Esophagus mucosa (tissue), 1 donor: ENCODE results near the gene PABPN1L. TPM values are rescaled to one million over a fixed set of nuclear protein-coding genes. Genes with fewer than 3 reads are reported as not detected.
A peak's percentile ranks its signal among the peaks of the same experiment; 100 is the strongest.

Experiments used
- ATAC-seq: fragments of 200-7000 bp; cut with Tn5 transposase; one replicate; pipeline ENCODE4 v1.9.1; 2020
- total RNA-seq: library from RNA; stranded (reverse); gene quantifications from one replicate; pipeline ENCODE4 v1.2.4, GENCODE V29; 2023
- donor health status: DM: yes; HTN: yes; CAD: no.

Gene PABPN1L
- total RNA-seq, 1 donor from 2014 or later = not detected

DNA sequence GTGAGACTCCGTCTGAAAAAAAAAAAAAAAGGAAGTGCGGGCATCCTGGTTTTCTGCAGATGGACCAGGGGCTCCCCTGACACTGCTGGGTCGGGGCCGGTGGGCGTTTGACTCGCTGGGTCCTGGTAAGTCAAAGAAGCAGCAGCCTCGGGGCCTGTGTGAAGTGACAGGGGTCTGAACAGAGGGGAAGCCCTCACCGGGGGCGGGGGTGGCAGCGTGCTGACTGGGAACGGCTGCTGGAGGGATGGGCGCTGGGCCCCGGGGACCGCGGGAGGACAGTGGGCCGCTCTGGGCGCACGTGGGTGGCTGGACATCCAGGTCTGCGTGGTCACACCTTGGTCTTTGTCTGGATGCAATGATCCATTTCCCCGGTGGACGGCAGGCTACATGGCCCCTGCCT lies 17.9 kb downstream of the PABPN1L start:
- no peak for ATAC-seq

DNA sequence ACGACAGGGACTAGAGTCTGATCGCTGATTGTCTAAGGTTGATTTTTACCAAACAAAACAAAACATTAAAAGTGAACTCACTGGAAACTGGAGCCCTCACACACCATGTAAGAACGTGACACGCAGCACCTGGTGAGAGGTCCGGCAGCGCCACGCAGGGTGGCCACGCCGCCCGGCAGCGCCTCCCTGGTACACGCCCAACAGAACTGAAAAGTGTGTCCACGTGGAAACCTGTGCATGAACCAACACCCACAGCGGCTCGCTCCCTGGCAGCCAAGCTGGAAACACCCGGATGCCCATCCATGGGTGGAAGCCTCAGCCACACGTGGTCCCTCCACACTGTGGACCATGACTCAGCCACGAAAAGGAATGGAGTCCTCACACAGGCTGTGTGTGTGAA lies 18.8 kb downstream of the PABPN1L start:
- ATAC-seq = no peak

DNA sequence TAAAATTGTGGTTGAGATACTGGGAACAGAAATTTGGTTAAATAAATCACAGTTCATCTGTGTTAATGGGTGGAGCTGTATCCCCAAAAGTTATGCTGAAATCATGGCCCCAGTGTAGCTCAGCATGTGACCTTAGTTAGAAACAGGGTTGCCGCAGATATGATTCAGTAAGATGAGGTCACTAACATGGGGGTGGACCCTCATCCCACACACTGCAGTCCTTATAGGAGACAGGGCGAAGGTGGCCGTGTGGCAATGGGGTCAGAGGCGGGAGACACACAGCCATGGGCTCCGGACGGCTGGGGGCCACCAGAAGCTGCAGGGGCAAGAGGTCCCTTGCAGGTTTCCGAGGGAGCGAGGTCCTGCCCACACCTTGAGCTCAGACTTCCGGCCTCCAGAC lies 20.4 kb downstream of the PABPN1L start:
- ATAC-seq = no peak

DNA sequence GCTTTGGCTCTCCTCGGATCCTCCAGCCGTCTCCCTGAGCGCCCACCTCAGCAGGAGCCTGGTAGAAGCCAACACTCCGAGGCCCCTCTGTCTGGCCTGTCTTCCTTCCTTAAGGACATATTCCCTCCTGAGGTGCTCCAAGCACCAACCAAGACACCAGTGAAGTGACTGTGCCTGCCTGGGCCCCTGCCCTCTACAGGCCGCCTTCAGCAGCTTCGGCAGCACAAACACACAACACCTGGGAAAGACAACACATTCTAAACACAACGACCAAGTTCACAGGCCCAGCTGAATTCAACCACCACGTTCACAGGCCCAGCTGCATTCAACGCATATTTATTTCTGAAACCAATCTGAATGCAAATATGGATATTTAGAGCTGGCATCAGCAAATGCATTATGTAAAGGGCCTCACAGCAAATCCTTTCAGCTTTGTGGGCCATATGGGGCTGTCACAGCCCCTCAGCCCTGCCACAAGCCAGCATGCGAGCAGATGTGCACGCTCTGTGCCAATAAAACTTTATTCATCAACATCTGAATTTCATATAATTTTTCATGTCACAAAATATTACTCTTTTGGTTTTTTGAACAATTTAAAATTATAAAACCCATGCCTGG lies 21.9 kb downstream of the PABPN1L start:
- ATAC-seq = no peak

DNA sequence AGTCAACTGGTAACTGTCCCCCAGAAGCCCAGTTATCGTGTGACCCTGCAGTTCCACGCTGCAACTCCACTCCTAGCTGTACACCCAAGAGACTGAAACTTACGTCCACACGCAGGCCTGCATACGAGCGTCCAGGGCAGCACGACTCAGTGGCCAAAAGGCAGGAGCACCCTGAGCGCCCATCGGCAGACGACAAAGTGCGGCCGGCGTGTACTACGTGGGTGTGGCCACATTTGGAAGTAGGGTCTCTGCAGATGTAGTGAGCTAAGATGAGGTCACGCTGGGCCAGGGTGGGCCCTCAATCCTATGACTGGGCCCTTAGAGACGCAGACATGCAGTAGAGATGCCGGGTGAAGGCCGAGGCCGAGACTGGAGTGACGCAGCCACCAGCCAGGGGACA lies 23.2 kb downstream of the PABPN1L start:
- no peak for ATAC-seq

DNA sequence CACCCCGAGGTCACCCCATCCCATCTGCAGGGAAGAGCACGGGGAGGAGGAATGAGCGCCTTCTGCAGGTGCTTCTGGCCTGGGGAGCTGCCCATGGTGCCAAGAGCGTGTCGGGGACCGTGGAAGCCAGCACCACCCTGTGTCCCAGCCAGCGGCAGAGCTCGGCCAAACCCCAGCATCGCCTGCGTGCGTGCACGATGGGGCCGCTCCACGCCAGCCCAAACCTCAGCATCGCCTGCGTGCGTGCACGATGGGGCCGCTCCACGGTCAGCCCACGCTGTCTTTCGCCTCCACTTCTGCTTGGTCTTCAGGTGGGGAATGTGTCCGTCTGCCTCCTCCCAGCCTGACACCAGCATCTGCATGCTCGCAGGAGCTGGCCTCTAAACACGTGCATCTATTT lies 23.7 kb downstream of the PABPN1L start:
- ATAC-seq = no peak

DNA sequence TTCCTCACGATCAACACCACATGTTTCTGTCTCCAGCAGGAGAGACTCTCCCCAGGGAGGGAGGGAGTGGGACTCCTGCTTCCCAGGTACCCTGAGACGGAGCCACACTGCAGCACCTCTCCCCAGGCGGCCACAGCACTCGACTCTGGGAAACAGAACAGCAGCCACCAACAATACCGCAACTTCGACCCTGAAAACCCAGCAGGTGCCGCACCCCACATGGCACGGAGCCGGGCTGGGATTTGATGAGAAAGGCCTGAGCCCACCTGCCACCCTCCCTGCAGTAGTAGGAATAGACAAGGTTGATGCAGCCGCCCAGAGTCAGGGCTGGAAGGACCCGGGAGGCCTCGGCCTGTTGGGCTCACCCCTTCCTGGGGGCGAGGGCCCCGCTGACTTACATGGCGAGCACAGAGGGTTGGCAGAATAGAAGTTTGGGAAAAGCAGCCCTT lies 24.1 kb downstream of the PABPN1L start:
- ATAC-seq = no peak

DNA sequence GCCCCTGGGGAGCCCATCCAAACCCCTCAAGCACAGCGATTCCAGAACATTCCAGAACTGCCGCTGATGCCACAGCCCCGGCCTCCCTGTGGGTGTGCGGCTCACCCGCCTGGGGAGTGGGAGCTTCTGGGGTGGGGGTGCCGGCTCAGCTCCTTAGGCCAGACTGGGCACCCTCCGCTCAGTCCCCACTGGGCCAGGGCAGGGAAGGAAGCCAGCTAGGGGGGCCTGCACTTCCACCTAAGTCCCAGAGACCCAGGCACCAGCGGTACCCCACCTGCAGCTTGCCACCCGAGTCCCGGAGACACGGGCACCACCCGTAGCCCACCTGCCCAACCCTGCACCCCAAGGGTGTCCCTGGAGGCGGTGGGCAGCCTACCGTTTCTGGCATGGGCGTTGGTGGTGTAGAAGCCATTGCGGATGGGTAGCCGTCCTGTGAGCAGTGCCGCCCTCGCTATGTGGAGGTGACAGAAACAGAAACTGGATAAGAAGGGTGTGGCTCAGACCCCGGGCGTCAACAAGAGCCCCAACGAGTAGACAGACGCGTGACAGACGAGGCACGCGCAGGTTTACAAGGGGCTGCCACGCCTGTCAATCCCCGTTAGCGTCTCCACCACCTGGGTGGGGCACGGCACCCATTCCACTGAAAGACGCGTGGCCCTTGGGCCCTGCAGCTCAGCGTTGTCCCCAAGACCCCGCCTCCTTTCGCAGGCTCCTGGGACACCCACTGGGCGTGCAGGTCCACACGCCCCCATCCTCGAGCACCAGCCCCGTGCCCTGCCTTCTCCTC lies 24.7 kb downstream of the PABPN1L start:
- no peak for ATAC-seq

DNA sequence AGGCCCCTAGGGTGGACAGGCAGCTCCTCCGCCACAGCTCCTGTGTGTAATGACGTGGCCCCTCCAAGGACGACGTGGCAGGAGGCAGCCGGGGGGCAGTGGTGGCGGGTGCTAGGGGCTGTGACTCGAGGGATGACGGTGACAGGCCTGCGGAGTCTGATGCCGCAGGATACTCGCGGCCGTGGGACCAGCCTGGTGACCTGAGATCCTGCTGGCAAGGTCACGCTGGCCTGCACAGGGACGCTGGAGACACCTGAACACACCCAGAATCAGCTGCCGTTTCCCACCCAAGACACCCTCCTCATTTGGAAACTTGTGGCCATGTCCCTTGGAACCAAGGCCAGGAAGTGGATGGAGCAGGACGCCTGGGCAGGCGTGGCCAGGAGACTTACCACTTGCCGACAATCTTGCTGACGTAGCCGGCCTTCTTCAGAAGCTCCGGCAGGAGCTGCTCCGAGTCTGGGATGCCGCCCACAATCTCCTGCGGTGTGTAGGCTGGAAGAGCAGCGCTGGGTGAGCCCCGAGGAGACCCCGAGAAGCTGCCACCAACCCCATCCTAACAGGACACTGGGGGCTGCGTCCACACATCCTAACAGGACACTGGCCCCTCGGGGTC lies 25.8 kb downstream of the PABPN1L start:
- no peak for ATAC-seq

DNA sequence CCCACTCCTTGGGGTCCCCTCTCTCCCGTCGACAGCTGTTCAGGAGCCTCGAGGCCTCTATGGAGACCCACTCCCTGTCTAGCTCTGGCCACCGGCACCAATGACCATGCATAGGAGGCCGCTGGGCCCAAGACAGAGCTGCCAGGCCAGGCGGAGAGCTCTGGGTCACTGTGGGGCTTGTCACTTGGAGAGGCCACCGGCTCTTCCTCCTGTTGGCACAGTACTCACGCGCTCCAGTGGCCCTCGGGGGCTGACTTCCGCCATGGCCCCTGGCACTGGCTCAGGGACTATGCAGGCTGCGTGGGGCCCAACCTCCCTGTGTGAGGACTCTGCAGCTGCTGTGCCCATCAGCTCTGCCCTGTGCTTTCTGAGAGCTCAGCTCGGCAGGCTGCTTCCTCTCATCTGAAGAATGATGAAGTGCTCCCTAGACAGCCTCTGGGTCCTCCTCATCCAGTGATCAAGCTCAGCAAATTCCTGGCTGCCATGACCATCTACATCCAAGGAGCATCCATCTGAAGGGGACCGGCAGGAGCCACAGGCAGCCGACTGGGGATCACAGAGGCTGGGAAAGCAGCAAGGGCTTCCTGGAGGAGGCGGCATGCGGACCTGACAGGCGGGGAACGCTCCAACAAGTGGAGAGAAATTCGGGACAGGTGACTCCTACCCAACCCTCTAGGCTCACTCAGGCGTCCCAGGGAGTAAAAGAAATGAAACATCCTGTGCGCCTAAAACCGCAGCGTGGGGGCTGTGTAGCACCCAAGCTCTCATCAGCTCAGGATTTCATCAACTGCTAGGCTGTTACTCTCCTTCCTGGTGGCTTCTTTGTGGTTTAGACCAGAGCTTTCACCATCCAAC lies 26.5 kb downstream of the PABPN1L start:
- ATAC-seq = no peak

DNA sequence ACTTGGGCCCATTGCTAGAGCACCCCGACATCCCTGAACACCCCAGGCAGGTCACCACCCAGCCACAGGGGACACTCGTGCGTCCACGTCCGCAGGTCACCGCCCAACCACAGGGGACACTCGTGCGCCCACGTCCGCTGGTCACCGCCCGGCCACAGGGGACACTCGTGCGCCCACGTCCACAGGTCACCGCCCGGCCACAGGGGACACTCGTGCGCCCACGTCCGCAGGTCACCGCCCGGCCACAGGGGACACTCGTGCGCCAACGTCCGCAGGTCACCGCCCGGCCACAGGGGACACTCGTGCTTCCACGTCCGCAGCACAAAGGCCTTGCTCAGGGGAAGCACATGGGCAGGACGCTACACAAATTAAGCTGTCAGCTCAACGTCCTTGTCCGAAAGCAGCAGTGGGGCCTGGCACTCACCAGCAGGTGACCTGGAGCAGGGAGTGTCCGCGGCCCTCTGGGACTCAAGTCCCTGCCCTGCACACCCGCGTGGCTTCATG lies 27.4 kb downstream of the PABPN1L start:
- ATAC-seq = no peak

DNA sequence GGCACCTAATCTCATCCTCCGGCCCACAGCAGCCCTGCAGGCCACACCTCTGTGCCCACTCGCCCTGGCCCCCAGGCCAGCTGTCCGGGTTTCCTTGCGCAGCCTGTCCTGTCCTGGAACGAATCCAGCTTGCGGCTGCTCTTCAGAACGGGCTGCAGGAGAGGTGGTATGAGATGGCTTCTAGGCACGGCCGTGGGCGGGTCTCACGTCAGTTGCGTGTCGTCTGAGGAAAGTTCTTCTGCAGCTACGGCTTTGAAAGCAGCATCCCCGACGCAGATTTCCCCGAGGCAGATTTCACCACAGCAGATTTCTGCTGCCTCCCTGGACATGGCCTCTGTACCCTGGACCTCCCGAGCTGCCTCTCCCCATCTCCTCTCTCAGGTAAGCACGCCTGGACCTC lies 27.9 kb downstream of the PABPN1L start:
- no peak for ATAC-seq

DNA sequence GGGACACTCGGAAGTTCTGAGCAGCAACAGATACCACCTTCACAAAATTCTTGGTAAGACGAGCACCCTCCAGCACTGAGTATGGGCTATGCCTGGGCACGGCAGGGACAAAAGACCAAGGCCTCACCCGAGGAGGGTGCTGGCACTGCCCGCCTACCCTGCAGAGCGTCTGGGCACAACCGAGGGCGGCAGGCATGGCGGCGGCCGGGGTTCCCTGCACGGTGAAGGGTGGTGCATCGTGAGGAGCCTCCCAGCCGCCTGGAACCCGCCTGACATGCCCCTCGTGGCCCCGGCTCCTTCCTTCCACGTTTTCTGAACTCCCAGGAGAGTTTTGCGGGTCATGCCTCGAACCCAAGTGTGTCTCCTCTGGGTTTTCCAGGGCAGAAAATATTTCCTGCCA lies 28.7 kb downstream of the PABPN1L start:
- ATAC-seq = no peak

DNA sequence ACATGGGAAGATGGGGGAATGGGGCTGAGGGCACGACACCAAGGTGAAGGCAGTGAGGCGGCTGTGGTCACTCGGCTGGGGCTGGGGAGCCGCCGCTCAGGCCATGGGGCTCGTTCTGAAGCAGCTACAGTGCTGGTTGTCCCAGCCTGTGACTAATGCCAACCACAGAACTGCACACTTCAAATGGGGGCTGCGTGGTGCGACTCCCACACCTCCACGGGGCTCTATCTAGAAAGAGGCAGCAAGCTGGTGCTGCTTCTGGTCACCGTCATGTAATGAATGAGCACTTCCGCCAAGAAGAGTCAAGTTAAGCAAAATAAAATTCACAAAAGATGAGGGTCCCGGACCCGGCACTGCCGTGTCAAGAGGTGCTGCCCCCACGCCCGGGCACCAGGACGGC lies 29.7 kb downstream of the PABPN1L start:
- ATAC-seq = no peak

DNA sequence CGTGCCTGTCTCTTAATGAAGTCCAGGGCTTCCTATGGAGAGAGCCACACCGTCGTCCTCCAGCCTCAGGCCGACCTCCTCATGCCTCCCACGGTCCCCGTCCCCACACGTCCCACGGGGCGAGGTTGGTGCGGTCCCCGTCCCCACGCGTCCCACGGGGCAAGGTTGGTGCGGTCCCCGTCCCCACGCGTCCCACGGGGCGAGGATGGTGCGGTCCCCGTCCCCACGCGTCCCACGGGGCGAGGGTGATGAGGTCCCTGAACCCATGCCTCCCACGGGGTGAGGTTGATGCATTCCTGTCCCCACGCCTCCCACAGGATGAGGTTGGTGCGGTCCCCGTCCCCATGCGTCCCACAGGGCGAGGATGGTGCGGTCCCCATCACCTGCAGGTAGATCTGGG lies 30.6 kb downstream of the PABPN1L start:
- no peak for ATAC-seq

DNA sequence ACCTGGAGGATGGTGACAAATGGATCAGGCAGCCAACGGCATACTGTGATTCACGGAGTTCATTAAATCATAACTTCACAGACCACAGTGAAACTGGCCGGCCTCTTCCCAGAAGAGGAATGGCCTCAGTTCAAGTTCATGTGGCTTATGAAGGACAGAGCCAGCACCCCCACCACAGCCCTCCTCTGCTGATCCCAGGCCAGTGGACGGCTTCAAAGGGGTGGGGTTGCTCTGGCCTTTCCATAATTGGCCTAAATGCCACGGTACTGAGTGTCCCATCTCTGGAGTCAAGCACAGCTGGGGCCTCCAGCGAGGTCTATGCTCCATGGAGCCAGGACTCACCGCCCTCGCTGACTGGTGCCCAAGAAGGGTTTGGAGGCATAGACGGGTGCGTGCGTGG lies 31.1 kb downstream of the PABPN1L start:
- ATAC-seq = no peak

DNA sequence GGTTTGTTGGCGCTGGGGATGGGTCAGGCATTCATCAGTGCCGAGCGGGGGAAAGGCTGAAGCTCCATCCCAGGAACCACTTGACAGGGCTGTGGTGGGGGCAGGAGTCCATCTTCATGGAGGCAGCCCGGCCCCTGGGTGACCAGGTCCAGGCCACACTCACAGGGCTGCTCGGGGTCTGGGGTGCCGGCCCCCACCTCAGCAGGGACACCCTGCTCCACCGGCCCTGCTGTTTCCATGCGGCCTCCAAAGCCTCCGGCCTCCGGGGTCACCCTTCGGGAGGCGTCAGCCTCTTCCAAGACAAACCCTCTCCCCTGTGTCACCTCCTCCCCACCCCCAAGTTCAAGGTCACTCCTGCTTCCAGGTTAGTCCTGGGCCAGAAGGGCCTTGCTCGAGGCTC lies 31.8 kb downstream of the PABPN1L start:
- no peak for ATAC-seq

DNA sequence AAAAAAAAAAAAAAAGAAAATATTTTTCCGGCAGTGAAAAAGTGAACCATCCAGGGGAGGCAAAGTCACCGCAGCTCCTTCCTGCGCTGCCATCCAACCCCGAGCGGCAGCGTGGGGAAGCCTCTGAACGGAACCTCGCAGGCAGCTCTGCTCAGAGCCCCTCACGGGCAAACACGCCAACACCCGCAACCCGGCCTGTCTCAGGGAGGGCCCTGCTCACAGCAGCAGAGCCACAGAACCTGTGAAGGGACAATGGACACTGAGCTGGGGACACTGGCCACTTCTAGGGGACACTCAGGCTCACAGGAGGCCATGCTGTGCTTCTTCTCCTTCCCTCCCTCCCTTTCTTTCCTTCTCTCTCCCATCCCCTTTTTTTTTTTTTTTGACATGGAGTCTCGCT lies 33.4 kb downstream of the PABPN1L start:
- ATAC-seq = no peak

DNA sequence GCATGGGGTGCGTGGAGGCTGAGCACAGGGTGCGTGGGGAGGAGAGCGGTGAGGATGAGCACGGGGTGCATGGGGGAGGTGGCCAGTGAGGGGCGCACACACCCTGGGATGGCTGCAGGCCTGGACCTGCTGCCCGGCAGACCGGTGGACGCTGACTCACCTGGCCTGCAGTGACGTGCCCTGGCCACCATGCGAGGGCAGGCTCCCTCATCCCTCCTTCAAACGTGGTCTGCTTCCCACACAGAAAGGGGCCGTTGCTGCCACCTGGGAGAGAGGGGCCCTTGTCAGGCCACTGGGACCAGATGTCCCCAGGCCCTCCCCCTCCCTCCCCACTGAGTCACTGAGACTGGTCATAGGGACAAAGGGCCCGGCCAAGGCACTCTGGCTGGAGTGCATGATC lies 34.6 kb downstream of the PABPN1L start:
- ATAC-seq = peak; percentile 45

DNA sequence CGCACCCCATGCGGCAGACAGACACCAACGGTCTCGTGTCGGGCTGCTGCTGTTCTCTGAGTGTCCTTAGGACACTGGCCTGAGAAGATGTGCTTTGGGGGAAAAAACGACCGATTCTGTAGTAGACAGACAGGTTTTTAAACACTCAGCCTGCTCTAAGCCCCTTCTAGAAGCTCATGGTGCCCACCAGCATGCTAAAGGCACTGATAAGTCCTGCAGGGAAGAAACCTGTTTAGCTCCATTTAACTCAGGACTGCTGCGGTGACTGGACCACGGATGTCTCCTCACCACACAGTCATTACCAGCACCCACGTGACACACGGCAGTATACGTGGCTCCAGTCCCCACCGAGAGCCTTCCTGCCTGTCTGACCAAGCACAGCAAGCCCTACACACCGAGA lies 35.7 kb downstream of the PABPN1L start:
- ATAC-seq = no peak

DNA sequence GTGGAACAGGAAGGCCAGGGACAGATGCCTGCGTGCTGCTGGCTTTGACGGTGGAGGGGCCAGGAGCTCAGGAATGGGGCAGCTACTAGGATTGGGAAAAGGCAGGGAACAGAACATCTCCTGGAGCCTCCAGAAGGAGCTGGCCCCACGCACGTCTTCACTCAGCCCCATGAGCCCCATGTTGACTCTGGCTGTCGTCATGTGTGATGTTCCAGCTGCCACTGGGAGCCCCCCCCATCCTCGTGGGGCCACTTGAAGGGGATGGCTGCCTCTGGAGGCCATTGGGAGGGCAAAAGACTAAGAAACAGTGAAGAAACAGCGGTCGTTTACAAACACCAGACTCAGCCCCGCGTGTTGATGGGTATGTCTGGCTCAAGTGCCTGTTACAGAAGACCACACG lies 36.2 kb downstream of the PABPN1L start:
- ATAC-seq = no peak

DNA sequence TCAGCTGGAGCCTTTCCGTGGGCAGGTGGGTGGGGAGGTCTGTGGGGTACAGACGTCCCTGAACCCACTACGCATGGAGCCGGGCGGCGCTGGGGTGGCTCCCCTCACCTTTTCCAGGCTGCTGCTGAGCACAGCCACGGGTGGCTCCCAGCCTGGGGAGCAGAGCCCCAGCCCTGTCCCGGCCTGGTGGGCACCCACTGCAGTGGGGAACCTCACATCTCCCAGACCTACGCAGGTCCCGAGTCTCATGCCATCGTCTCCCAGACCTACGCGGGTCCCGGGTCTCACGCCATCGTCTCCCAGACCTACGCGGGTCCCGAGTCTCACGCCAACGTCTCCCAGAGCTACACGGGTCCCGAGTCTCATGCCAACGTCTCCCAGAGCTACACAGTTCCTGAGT lies 37.7 kb downstream of the PABPN1L start:
- no peak for ATAC-seq

DNA sequence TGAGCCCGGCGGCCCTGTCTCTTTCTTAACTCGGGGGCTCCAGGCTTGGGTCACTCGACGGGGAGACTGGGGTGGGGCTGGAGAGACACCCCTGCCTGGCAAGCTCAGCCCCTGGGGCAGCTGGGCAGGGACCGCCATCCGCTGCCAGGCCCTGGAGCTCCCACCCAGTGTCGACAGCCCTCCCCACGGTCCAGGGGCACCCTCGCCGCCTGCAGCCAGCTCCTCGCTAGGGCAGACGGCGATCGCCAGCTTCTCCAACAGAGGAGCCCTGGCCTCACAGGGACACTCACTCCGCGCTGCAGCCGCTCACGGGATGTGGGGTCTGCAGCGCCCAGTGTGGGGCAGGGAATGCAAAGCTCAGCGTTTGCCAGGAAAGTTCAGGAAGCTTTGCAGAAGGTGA lies 38.7 kb downstream of the PABPN1L start:
- no peak for ATAC-seq
